BJ (cell line): ENCODE data around the gene ARHGAP25. TPM values are rescaled to one million over a fixed set of nuclear protein-coding genes. Genes with fewer than 3 reads are reported as not detected.

ENCODE experiments used
- CTCF ChIA-PET: fragments of 350-600 bp; formaldehyde crosslinking; extraction: SDS; loops from one replicate; lab custom pipeline; 2021; ENCODE audit warnings: antibody characterized with exemption, inconsistent platforms; lab: Yijun Ruan, JAX
- POLR2A ChIA-PET: fragments of 300-600 bp; sonication (Branson Sonifier 250); formaldehyde crosslinking; extraction: SDS; loops from one replicate; lab custom pipeline; 2021; ENCODE audit warnings: antibody characterized with exemption; lab: Charles Lee
- DNase-seq: peaks from one replicate; pipeline ENCODE4 v3.0.0-alpha.2; 2011; ENCODE audit warnings: low read depth
- H3K27me3 ChIP-seq: 2 replicates; pipeline ENCODE4 v1.6.0; 2011; ENCODE audit warnings: low read length; ENCODE audit not compliant: control insufficient read depth, insufficient read depth
- H3K36me3 ChIP-seq: 2 replicates; pipeline ENCODE4 v1.5.1; 2011; ENCODE audit warnings: low read length; ENCODE audit not compliant: control insufficient read depth, insufficient read depth
- H3K4me3 ChIP-seq: 2 replicates; pipeline ENCODE4 v1.5.1; 2011; ENCODE audit warnings: low read depth, mild to moderate bottlenecking, control low read depth, low read length
- polyA plus RNA-seq: library from polyadenylated mRNA; depleted of rRNA; stranded (reverse); fragments of >200 nt; gene quantifications from 2 replicates; pipeline ENCODE4 v1.2.3, GENCODE V29; 2011; rRNA removed
- TF ChIP-seq, protein P1 (sequence below): IDR thresholded peaks from 2 replicates; pipeline ENCODE4 v1.5.1; 2011; ENCODE audit warnings: low read depth, mild to moderate bottlenecking, control low read depth, inconsistent platforms, low read length, moderate library complexity; ENCODE audit not compliant: insufficient read depth

ARHGAP25 gene
- polyA plus RNA-seq, 1 experiment, result not detected

GRCh38 chr2:68870215-68870614 lies 135.6 kb downstream of the ARHGAP25 start:
- Histone ChIP-seq H3K36me3 (no peaks in the 10 kb centered on the region), H3K4me3 (no peak overlapping the region), H3K27me3 (peaks cover 5% of the 10 kb centered on the region)
- DNase-seq, result no peak
- ChIA-PET POLR2A (no interaction called here), CTCF (no interaction called here)
- TF ChIP-seq, protein P1, sequence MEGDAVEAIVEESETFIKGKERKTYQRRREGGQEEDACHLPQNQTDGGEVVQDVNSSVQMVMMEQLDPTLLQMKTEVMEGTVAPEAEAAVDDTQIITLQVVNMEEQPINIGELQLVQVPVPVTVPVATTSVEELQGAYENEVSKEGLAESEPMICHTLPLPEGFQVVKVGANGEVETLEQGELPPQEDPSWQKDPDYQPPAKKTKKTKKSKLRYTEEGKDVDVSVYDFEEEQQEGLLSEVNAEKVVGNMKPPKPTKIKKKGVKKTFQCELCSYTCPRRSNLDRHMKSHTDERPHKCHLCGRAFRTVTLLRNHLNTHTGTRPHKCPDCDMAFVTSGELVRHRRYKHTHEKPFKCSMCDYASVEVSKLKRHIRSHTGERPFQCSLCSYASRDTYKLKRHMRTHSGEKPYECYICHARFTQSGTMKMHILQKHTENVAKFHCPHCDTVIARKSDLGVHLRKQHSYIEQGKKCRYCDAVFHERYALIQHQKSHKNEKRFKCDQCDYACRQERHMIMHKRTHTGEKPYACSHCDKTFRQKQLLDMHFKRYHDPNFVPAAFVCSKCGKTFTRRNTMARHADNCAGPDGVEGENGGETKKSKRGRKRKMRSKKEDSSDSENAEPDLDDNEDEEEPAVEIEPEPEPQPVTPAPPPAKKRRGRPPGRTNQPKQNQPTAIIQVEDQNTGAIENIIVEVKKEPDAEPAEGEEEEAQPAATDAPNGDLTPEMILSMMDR, result no peak

GRCh38 chr2:68871159-68871764 lies 136.7 kb downstream of the ARHGAP25 start, which contains the start of gene BMP10:
BMP10 (minus strand) TSS chr2:68871397; CDS start chr2:68871358, 39 bp downstream.
- DNase-seq, result no peak
- Histone ChIP-seq H3K36me3 (no peaks in the 10 kb centered on the region), H3K4me3 (no peak within 1 kb of the TSS), H3K27me3 (peaks cover 5% of the 10 kb centered on the region)
- TF ChIP-seq, protein P1, result no peak
- CTCF ChIA-PET, result interaction anchor here (1.5 kb wide), 1 partner anchor 9 kb away, joined by 4 read pairs; no protein-coding TSS in a partner anchor
- POLR2A ChIA-PET, result no interaction called here

Other genes with a start within 250 kb of the ARHGAP25 start
- not detected in 2 replicates for gene PROKR1, start 91.2 kb upstream of the ARHGAP25 start, polyA plus RNA-seq
- gene BMP10, start 136.6 kb downstream of the ARHGAP25 start, polyA plus RNA-seq, result not detected in 2 replicates
- gene GKN2, start 218.1 kb downstream of the ARHGAP25 start, polyA plus RNA-seq, result not detected in 2 replicates
- not detected in 2 replicates for gene GKN1, start 239.8 kb downstream of the ARHGAP25 start, polyA plus RNA-seq